ENCODE data around the gene GLIS1.

Gene GLIS1

GRCh38 chr1:53696051-53696450 is 42.9 kb downstream of the GLIS1 start:
- Histone ChIP-seq H3K27me3 (replicated peaks) (no peaks in the 10 kb centered on the region), H3K27ac (no peak overlapping the region), H3K4me3 (ENCODE audit: low read depth, low read length) (no peak overlapping the region), H3K36me3 (replicated peaks) (no peaks in the 10 kb centered on the region)
- in situ Hi-C loops (cut with HindIII; ENCODE audit: low pct_ligation_motif_present, low sequenced_read_pairs): no loop called here
- TF ChIP-seq CTCF (IDR thresholded peaks at IDR 0.05; ENCODE audit: low read depth, low read length, missing control alignments): no peak
- DNase-seq: no peak

GRCh38 chr1:53695116-53695515 is 43.8 kb downstream of the GLIS1 start:
- H3K36me3 ChIP-seq (replicated peaks): no peaks in the 10 kb centered on the region
- in situ Hi-C loops (cut with HindIII; ENCODE audit: low pct_ligation_motif_present, low sequenced_read_pairs): no loop called here
- no peaks in the 10 kb centered on the region for H3K27me3 ChIP-seq (replicated peaks)
- H3K4me3 ChIP-seq (ENCODE audit: low read depth, low read length): no peak overlapping the region
- DNase-seq: no peak
- TF ChIP-seq CTCF (IDR thresholded peaks at IDR 0.05; ENCODE audit: low read depth, low read length, missing control alignments): no peak
- H3K27ac ChIP-seq: no peak overlapping the region

- in situ Hi-C loops (cut with HindIII; ENCODE audit: low pct_ligation_motif_present, low sequenced_read_pairs): no loop called here
- Histone ChIP-seq H3K36me3 (replicated peaks) (no peaks in the 10 kb centered on the region), H3K4me3 (ENCODE audit: low read depth, low read length) (no peak overlapping the region), H3K27ac (no peak overlapping the region), H3K27me3 (replicated peaks) (no peaks in the 10 kb centered on the region)
- DNase-seq: no peak
- TF ChIP-seq CTCF (IDR thresholded peaks at IDR 0.05; ENCODE audit: low read depth, low read length, missing control alignments): no peak
Measured at GRCh38 chr1:53694718-53695091, 44.3 kb downstream of the GLIS1 start.

GRCh38 chr1:53693773-53694717 is 44.9 kb downstream of the GLIS1 start:
- in situ Hi-C loops (cut with HindIII; ENCODE audit: low pct_ligation_motif_present, low sequenced_read_pairs): no loop called here
- no peaks in the 10 kb centered on the region for H3K27me3 ChIP-seq (replicated peaks)
- DNase-seq: peak; percentile 43
- H3K4me3 ChIP-seq (ENCODE audit: low read depth, low read length): no peak overlapping the region
- no peak for TF ChIP-seq CTCF (IDR thresholded peaks at IDR 0.05; ENCODE audit: low read depth, low read length, missing control alignments)
- H3K36me3 ChIP-seq (replicated peaks): no peaks in the 10 kb centered on the region
- no peak overlapping the region for H3K27ac ChIP-seq

GRCh38 chr1:53693339-53693738 is 45.6 kb downstream of the GLIS1 start:
- in situ Hi-C loops (cut with HindIII; ENCODE audit: low pct_ligation_motif_present, low sequenced_read_pairs): no loop called here
- H3K36me3 ChIP-seq (replicated peaks): no peaks in the 10 kb centered on the region
- no peak overlapping the region for H3K27ac ChIP-seq
- H3K27me3 ChIP-seq (replicated peaks): no peaks in the 10 kb centered on the region
- H3K4me3 ChIP-seq (ENCODE audit: low read depth, low read length): no peak overlapping the region
- no peak for TF ChIP-seq CTCF (IDR thresholded peaks at IDR 0.05; ENCODE audit: low read depth, low read length, missing control alignments)
- DNase-seq: no peak
